SU-DHL-6 (cell line): ENCODE measurements around the gene ZNF189.
"Not testable (repeated sequence)": the region's sequence is repeated elsewhere in the genome, so short reads cannot be mapped to it uniquely, and the experiment has no call there.

Experiments used
- H2AFZ ChIP-seq: fragments of 200-600 bp; sonication (generic); 2 replicates; pipeline ENCODE4 v1.6.1; 2014; ENCODE audit warnings: low read depth, mild to moderate bottlenecking, moderate library complexity, mixed read lengths, antibody characterized with exemption, low read length; ENCODE audit not compliant: severe bottlenecking
- H3F3A ChIP-seq: fragments of 200-600 bp; shearing (Covaris generic); 2 replicates; pipeline ENCODE4 v1.6.0; 2016; ENCODE audit warnings: antibody characterized with exemption, mild to moderate bottlenecking; ENCODE audit not compliant: insufficient read depth
- H3K27ac ChIP-seq: fragments of 200-600 bp; sonication (generic); 2 replicates; pipeline ENCODE4 v1.5.1; 2016; ENCODE audit warnings: low read depth, mild to moderate bottlenecking, low read length, moderate library complexity, mixed read lengths
- H3K27me3 ChIP-seq: fragments of 200-600 bp; sonication (generic), shearing (Covaris generic); 2 replicates; pipeline ENCODE4 v1.6.0; 2014; ENCODE audit warnings: mild to moderate bottlenecking, low read length
- H3K36me3 ChIP-seq: fragments of 200-600 bp; sonication (generic); 2 replicates; pipeline ENCODE4 v1.6.1; 2014; ENCODE audit warnings: mild to moderate bottlenecking, low read length, mixed read lengths
- H3K4me2 ChIP-seq: fragments of 300-600, 200-600 bp; shearing (Covaris generic), sonication (generic); 2 replicates; pipeline ENCODE4 v1.6.0; 2014; ENCODE audit warnings: low read length, low read depth, mild to moderate bottlenecking; ENCODE audit not compliant: poor library complexity, severe bottlenecking
- H3K4me3 ChIP-seq: fragments of 200-600 bp; sonication (generic); 2 replicates; pipeline ENCODE4 v1.5.1; 2014; ENCODE audit warnings: antibody characterized with exemption, low read length, mild to moderate bottlenecking, mixed read lengths; ENCODE audit not compliant: insufficient read depth, poor library complexity, severe bottlenecking
- H3K79me2 ChIP-seq: fragments of 200-600 bp; sonication (generic); 2 replicates; pipeline ENCODE4 v1.6.1; 2014; ENCODE audit warnings: mild to moderate bottlenecking, low read length, moderate library complexity; ENCODE audit not compliant: insufficient read depth
- H3K9ac ChIP-seq: fragments of 200-600 bp; sonication (generic); 2 replicates; pipeline ENCODE4 v1.7.0; 2014; ENCODE audit warnings: mild to moderate bottlenecking, low read length
- H3K9me2 ChIP-seq: fragments of 200-600 bp; sonication (generic); replicated peaks from 2 replicates; pipeline ENCODE4 v1.6.1; 2014; ENCODE audit warnings: low read length; ENCODE audit not compliant: insufficient read depth
- H3K9me3 ChIP-seq: fragments of 200-600 bp; sonication (generic); 2 replicates; pipeline ENCODE4 v1.6.1; 2014; ENCODE audit warnings: low read length, mixed read lengths; ENCODE audit not compliant: insufficient read depth
- H4K20me1 ChIP-seq: fragments of 200-600 bp; sonication (generic); 2 replicates; pipeline ENCODE4 v1.6.1; 2014; ENCODE audit warnings: low read depth, mild to moderate bottlenecking, antibody characterized with exemption, low read length, moderate library complexity, mixed read lengths
- CTCF ChIP-seq: fragments of 200-600 bp; sonication (generic); IDR thresholded peaks from one replicate; pipeline ENCODE4 v1.5.1; 2017; ENCODE audit warnings: antibody characterized with exemption, mild to moderate bottlenecking, low read length, moderate library complexity; ENCODE audit not compliant: insufficient read depth, poor library complexity, severe bottlenecking
- EZH2phosphoT487 ChIP-seq: fragments of 200-600 bp; sonication (generic), shearing (Covaris generic); conservative IDR thresholded peaks from 2 replicates; pipeline ENCODE4 v1.6.1; 2018; ENCODE audit warnings: mild to moderate bottlenecking, antibody characterized with exemption, low read length, moderate library complexity, mixed read lengths

ZNF189 gene

DNA sequence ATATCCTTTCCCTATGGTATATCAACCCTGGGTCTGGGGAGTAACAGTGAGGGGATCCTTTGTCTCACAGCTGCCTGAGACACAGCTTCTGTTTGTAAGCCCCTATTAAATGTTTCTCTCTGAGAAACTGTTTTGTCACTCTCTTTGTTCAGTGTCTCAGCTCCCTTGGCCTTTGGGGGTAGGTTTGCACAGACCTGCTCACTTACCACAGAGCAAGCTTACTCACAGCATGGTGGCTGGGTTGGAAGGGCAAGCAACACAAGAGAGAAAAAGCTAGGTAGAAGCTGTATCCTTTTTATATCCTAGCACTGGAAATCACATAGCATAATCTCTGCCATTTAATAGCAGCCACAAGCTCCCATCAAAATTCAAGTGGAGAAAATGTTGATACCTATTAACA lies 18.4 kb upstream of the ZNF189 start:
- Histone ChIP-seq H3K9me3 (no peaks in the 10 kb centered on the region), H2AFZ (no peak overlapping the region), H3K27ac (no peak overlapping the region), H3K4me2 (no peak overlapping the region), H3K27me3 (no peaks in the 10 kb centered on the region), H3K9me2 (no peaks in the 10 kb centered on the region), H3K4me3 (no peak overlapping the region), H3K79me2 (no peaks in the 10 kb centered on the region), H4K20me1 (no peaks in the 10 kb centered on the region), H3K36me3 (no peaks in the 10 kb centered on the region), H3K9ac (no peak overlapping the region), H3F3A (no peaks in the 10 kb centered on the region)
- TF ChIP-seq CTCF (no peak), EZH2phosphoT487 (no peak)

GRCh38 chr9:101381118-101381517 lies 17.5 kb upstream of the ZNF189 start:
- Histone ChIP-seq H3K4me3 (no peak overlapping the region), H3F3A (no peaks in the 10 kb centered on the region), H3K27ac (no peak overlapping the region), H3K4me2 (no peak overlapping the region), H3K27me3 (no peaks in the 10 kb centered on the region), H3K9me3 (no peaks in the 10 kb centered on the region), H3K9ac (no peak overlapping the region), H3K36me3 (peaks cover 2% of the 10 kb centered on the region; the same call in 1 of the 2 replicates), H4K20me1 (no peaks in the 10 kb centered on the region), H2AFZ (no peak overlapping the region), H3K79me2 (no peaks in the 10 kb centered on the region), H3K9me2 (no peaks in the 10 kb centered on the region)
- no peak for TF ChIP-seq CTCF
- TF ChIP-seq EZH2phosphoT487, result no peak

- H3K36me3 ChIP-seq, result peaks cover 9% of the 10 kb centered on the region
- no peak overlapping the region for H2AFZ ChIP-seq
- H3K4me3 ChIP-seq, result no peak overlapping the region
- H3F3A ChIP-seq, result no peaks in the 10 kb centered on the region
- H3K9me2 ChIP-seq, result no peaks in the 10 kb centered on the region
- no peak overlapping the region for H3K9ac ChIP-seq
- TF ChIP-seq CTCF (no peak), EZH2phosphoT487 (no peak)
- no peaks in the 10 kb centered on the region for H3K9me3 ChIP-seq
- H3K4me2 ChIP-seq, result no peak overlapping the region
- no peaks in the 10 kb centered on the region for H3K79me2 ChIP-seq
- no peaks in the 10 kb centered on the region for H3K27me3 ChIP-seq
- H4K20me1 ChIP-seq, result no peaks in the 10 kb centered on the region
- no peak overlapping the region for H3K27ac ChIP-seq
These were observed 16.8 kb upstream of the ZNF189 start for GRCh38 chr9:101381833-101382342.

DNA sequence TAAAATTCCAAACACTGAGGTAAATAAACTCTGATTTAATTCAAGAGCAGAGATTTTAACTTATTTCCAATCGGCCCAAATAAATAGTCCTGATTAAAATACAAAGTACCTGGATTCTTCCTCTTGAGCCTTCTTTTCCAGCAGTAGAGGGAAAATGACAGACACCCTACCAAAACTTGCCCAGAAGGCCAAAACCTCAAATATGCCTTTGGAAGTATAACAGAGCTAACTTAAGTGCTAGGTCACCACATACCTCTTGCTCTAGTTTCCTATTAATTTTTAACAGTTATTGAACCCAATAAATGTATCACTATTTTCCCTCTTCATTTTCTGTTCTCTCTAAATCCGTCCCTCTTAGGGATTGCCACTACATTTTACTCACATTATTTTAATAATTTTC lies 15.3 kb upstream of the ZNF189 start:
- no peak overlapping the region for H3K4me3 ChIP-seq
- H3K4me2 ChIP-seq, result no peak overlapping the region
- no peaks in the 10 kb centered on the region; the same call in 1 of the 2 replicates for H3F3A ChIP-seq
- H4K20me1 ChIP-seq, result no peaks in the 10 kb centered on the region
- no peaks in the 10 kb centered on the region for H3K9me3 ChIP-seq
- no peak overlapping the region for H3K9ac ChIP-seq
- no peak for TF ChIP-seq CTCF
- TF ChIP-seq EZH2phosphoT487, result no peak
- no peaks in the 10 kb centered on the region for H3K27me3 ChIP-seq
- peaks cover 21% of the 10 kb centered on the region for H3K36me3 ChIP-seq
- no peak overlapping the region for H3K27ac ChIP-seq
- H3K79me2 ChIP-seq, result no peaks in the 10 kb centered on the region
- H2AFZ ChIP-seq, result no peak overlapping the region
- H3K9me2 ChIP-seq, result no peaks in the 10 kb centered on the region

- H4K20me1 ChIP-seq, H3K9me3 ChIP-seq, H3K9me2 ChIP-seq, H3F3A ChIP-seq, H3K79me2 ChIP-seq, H3K9ac ChIP-seq, H3K27ac ChIP-seq, H3K4me2 ChIP-seq, H3K27me3 ChIP-seq, H3K4me3 ChIP-seq, H2AFZ ChIP-seq: not testable (repeated sequence)
- H3K36me3 ChIP-seq, result peaks cover 37% of the 10 kb centered on the region
These were observed 13.6 kb upstream of the ZNF189 start, which contains the start of gene BAAT for GRCh38 chr9:101384873-101385536. Gene BAAT, minus strand, starts transcription at chr9:101385006. Its CDS starts 13,602 bp downstream, at chr9:101371404.
